Stimulated activated CD4-positive, alpha-beta T cell treated with anti-CD3 and anti-CD28 coated beads, TNF-alpha, amount 100 ng/mL, for 4 hours (primary cell): ENCODE measurements around the gene CCNG1.
"Not testable (repeated sequence)": the region's sequence is repeated elsewhere in the genome, so short reads cannot be mapped to it uniquely, and the experiment has no call there.

Experiments
- DNase-seq, 3 experiments: peaks; one replicate each; pipeline ENCODE4 v3.0.0-alpha.2; 2020; ENCODE audit warnings: low read depth in 3 of 3

CCNG1 gene

GRCh38 chr5:163437309-163438182 is at the start of gene CCNG1:
TSS of gene CCNG1 (plus strand) at chr5:163437595. CDS start at chr5:163439257, 1,662 bp downstream.
- DNase-seq: peak; percentile 68 to 77 (median 73)

GRCh38 chr5:163395792-163396191 is 41.6 kb upstream of the CCNG1 start:
- no peak for DNase-seq

DNA sequence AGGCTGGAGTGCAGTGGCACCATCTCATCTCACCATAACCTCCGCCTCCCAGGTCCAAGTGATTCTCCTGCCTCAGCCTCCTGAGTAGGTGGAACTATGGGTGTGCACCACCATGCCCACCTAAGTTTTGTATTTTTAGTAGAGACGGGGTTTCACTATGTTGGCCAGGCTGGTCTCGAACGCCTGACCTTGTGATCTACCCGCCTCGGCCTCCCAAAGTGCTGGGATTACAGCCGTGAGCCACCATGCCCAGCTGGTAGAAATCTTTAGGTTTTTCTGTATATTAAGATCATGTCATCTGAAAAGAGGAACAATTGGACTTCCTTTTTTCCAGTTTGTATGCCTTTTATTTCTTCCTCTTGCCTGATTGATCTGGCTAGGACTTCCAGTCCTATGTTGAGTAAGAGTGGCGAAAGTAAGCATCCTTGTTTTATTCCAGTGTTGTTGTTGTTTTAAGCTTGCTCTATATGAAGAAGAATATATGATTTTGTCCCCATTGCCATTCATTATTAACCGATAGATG is 40.5 kb upstream of the CCNG1 start:
- DNase-seq: not testable (repeated sequence)

- DNase-seq: no peak
These were observed 40.0 kb upstream of the CCNG1 start for GRCh38 chr5:163397354-163397753.

DNA sequence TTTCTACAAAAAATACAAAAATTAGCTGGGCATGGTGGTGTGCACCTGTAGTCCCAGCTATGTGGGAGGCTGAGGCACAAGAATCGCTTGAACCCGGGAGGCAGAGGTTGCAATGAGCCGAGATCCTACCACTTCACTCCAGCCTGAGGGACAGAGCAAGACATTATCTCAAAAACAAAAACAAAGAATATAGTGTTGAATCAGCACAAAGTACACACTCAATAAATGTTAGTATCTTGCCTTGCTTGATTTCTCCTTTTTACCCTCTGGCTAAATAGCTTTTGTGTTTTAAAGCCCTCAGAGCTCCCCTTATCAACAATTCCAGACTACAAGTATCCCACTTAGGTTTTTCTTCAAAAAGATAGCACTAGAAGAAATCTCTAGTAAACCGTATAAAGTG is 37.5 kb upstream of the CCNG1 start:
- DNase-seq: no peak

- no peak for DNase-seq
These were observed 36.1 kb upstream of the CCNG1 start for GRCh38 chr5:163401271-163401670.

- no peak for DNase-seq
These were observed 35.4 kb upstream of the CCNG1 start for GRCh38 chr5:163402007-163402406.

DNA sequence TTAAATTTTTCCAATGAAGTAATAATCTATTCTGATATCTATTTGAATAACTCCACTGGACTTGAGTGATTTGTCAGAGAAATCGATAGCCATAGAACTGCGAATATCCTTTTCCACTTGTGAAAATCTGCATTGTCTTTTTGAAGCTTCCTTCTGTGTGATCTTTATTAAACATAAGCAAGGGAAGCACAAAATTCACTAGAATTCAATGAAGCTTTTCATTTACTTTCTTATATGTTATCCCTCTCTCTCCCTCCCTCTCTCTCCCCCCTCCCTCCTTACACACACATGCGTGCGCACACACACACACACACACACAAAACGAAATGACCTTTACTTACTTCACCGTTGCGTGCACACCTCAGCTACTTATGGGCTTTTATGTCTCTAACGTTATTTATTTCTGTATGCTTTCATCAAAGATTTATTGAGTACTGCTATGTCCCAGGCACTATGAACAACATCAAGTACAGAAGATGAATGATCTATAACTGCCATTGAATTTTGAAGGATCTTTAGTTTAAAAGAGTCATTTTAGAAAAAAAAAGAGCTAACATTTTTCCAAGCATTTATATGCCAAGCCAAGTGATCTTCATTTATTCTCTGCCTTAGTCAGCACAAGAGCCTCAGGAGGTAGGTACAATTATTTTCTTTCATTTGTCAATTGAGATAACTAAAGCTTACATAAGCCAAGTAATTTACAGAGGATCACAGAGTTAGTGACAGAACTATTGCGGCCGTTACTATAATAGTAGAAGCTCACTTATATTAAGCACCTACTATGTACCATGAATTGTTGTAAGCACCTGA is 32.8 kb upstream of the CCNG1 start:
- no peak for DNase-seq

DNA sequence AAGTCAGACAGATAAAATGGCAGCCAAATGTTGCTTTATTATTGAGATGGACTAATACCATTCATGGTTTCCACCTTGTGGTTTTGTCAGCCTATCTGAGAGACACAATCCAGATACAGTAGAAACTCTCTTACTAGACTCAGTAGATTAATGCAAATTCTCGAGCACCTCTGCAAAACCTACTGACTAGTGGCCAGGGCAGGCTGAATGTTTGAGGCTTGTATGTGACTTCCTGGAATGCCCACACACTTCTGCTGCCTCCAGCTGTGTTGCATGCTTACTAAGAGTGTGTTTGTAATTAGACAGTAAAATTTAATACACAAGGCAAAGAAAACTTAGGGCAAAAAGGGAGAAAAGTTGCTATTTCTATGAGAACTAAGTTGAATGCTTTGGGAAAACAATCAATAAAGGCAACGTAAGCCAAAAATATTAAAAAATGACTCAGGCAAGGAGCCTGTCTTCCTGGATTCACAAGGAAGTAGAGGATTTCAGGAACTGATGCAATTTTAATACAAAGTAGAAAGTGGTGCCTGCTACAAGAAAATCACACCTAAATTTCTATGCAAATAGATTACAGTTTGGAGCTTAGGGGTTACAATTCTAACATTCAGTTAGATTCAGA is 30.2 kb upstream of the CCNG1 start:
- no peak for DNase-seq

- DNase-seq: peak; percentile 10 to 37 (median 13)
These were observed 29.0 kb upstream of the CCNG1 start for GRCh38 chr5:163408311-163408923.

- DNase-seq: no peak
These were observed 28.0 kb upstream of the CCNG1 start for GRCh38 chr5:163409384-163409783.

GRCh38 chr5:163410505-163410904 is 26.9 kb upstream of the CCNG1 start:
- no peak for DNase-seq

- DNase-seq: not testable (repeated sequence)
These were observed 21.7 kb upstream of the CCNG1 start for GRCh38 chr5:163415673-163416072.

GRCh38 chr5:163424836-163425235 is 12.6 kb upstream of the CCNG1 start:
- DNase-seq: no peak

DNA sequence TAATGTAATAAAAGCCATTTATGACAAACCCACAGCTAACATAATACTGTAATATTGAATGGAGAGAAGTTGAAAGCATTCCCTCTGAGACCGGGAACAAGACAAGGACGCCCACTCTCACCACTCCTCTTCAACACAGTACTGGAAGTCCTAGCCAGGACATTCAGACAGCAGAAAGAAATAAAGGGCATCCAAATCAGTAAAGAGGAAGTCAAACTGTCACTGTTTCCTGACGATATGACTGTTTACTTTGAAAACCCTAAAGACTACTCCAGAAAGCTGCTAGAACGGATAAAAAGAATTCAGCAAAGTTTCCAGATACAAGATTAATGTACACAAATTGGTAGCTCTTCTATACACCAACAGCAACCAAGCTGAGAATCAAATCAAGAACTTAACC is 11.3 kb upstream of the CCNG1 start:
- DNase-seq: not testable (repeated sequence)

DNA sequence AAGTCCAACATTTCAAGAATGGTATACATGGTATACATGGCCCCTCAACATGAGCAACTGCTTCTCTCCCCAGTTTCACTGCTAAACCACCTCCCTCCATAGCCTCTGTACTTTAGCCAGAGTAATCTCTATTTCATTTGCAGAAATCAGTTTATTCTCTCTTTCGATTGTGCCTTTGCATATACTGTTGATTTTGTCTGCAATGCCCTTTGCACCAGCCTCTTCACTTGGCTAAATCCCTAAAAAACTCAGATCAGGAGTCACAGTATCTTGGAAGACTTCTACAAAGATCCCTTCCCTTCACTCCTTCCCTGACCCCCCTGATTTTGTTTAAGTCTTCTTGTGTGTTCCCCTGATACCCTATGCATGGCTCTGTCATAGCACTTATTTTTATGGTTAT is 4.9 kb upstream of the CCNG1 start:
- DNase-seq: no peak

DNA sequence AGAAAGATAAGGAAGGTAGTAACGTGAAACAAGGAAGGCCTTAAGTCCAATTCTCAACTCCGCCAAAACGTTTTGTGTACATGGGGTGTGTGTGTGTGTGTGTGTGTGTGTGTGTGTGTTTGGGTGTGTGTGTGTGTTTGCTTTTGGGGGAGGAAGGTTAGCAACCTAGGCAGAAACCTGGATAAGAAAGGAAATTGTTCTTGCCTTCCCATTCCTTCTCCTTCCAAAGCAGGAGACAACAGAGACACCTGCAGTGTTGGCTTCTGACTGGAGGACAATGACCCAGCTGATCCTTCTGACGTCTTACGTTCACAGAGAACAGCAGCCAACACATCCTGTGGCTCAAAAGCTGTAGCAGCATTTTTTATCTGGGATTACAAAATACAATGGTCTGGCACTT is 4.1 kb upstream of the CCNG1 start:
- DNase-seq: no peak

DNA sequence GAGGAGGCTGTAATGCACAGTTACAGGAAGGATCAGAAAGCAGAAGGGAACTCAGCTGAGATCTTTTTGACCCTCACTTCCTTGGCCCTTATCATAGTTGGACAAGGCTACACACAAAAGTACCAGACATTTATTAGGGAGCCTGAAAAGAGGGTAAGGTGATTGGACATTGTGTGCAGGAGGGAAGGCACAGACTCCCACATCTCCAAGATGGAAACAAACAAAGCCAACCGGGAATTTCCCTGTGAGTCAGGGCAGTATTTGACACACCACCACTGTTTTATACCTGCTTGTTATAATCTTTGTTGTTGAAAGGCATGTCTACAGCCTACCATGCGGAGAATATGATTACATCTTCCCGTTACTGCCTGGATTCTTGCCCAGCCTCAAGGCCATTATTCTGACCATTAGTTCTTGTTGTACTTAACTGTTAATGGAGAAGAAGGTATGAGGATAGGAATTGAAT is 3.0 kb upstream of the CCNG1 start:
- DNase-seq: no peak

DNA sequence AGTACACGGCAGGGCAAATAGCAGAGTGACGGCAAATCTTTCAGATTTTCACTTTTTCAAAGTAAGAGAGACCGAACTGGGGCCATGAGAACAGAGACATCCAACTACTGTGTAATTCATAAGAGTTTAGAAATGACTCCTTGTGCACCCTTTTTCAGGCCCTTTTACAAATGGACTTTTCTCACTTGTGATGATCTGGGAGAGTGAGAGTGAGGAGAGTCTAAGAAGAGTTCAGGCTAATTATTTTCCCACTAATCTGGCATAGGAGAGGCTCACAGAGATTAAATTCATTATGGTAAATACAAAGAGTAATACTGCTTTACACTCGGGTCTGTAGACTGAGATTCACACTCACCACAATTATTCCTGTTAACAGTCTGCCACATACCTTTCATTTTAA is 880 bp upstream of the CCNG1 start:
- DNase-seq: no peak

DNA sequence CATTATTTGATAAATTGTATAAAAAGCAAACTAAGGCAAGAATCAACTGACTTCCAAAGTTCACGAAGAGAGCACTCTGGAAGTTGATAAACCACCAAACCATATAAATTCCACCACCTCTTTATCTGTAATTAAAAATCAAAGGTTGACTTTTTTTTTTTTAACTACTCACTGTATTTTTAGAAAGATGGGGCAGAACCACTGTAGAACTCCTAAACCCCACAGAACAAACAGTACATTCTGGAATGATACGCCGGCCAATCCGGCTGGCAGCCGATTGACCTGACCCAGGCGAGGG is 435 bp upstream of the CCNG1 start:
- DNase-seq: no peak

DNA sequence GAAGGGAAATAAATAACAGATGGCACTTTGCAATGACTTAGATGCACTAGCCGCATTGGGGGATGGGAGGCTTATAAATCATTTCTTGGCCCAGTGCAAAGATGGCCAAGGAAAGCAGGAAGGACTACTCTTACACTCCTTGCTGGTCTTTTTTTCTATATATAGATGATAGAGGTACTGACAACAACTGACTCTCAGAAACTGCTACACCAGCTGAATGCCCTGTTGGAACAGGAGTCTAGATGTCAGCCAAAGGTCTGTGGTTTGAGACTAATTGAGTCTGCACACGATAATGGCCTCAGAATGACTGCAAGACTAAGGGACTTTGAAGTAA is 1.7 kb downstream of the CCNG1 start:
- no peak for DNase-seq

DNA sequence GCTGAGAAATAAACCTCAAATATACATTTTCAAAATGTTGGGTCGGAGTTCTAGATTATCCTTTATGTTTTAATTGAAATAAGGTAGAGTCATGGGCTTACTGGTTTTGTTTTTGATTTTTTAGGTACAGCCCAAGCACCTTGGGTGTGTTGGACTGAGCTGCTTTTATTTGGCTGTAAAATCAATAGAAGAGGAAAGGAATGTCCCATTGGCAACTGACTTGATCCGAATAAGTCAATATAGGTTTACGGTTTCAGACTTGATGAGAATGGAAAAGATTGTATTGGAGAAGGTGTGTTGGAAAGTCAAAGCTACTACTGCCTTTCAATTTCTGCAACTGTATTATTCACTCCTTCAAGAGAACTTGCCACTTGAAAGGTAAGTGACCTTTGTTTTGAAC is 3.6 kb downstream of the CCNG1 start:
- DNase-seq: no peak
